Measurements from ENCODE around the gene CAMTA1. TPM values are rescaled to one million over a fixed set of nuclear protein-coding genes. Genes with fewer than 3 reads are reported as not detected.

Gene CAMTA1
- total RNA-seq, 1 experiment from 2014 or later = 69.5 TPM

GRCh38 chr1:7664893-7665250 is 879.6 kb downstream of the CAMTA1 start:
- Histone ChIP-seq H3K79me2 (ENCODE audit: insufficient read depth, low read length) (no peaks in the 10 kb centered on the region), H3K9me3 (ENCODE audit: control insufficient read depth in 1 of 2, insufficient read depth in 1 of 2, low read depth in 1 of 2, low read length in 2 of 2) (no peaks in the 10 kb centered on the region), H3K4me3 (replicated peaks in 1 of 2; ENCODE audit: low read depth in 1 of 2, low read length in 2 of 2) (no peak overlapping the region), H2AFZ (ENCODE audit: low read depth, low read length, poor library complexity, severe bottlenecking) (no peak overlapping the region), H3K27me3 (ENCODE audit: insufficient read depth, low read length) (no peaks in the 10 kb centered on the region), H4K20me1 (ENCODE audit: insufficient read depth) (no peaks in the 10 kb centered on the region), H3K4me2 (ENCODE audit: low read length) (no peak overlapping the region), H3K9ac (ENCODE audit: low read length) (no peak overlapping the region), H3K9me2 (ENCODE audit: insufficient read depth) (no peaks in the 10 kb centered on the region), H3K27ac (ENCODE audit: low read depth, low read length) (no peak overlapping the region), H3K4me1 (ENCODE audit: control insufficient read depth in 1 of 2, insufficient read depth in 2 of 2, low read length in 2 of 2) (peaks cover 0 to 8% of the 10 kb centered on the region in 2 experiments; a peak in 2 of 4 replicates), H3K36me3 (ENCODE audit: control insufficient read depth in 1 of 2, insufficient read depth in 2 of 2, low read length in 2 of 2) (no peaks in the 10 kb centered on the region)
- intact Hi-C loops (cut with micrococcal nuclease) = loop anchor here (5.0 to 10.0 kb wide), 3 partner anchors 280 to 682 kb away; partner anchors contain the start of genes PARK7 and TNFRSF9
- ChIA-PET CTCF (interaction anchor here (1.9 kb wide), 1 partner anchor 87 kb away, joined by 9 read pairs; no protein-coding TSS in a partner anchor), RAD21 (ENCODE audit: low non-redundant PET in 1 of 2, low total read pairs in 2 of 2, uncharacterized antibody in 2 of 2, unreplicated experiment in 2 of 2) (no interaction called here), POLR2A (no interaction called here)
- DNase-seq (ENCODE audit: low read depth, low spot score) (no peak), ATAC-seq (no peak)
- TF ChIP-seq CBX3 (IDR thresholded peaks at IDR 0.05; ENCODE audit: low read depth) (no peak), EZH2 (IDR thresholded peaks at IDR 0.05) (no peak), ZFX (IDR thresholded peaks at IDR 0.05) (no peak), POLR2A (IDR thresholded peaks at IDR 0.05; ENCODE audit: borderline replicate concordance, extremely low read depth, insufficient read depth, insufficient read length) (no peak), SRF (IDR thresholded peaks at IDR 0.05; ENCODE audit: low read depth) (no peak), REST (IDR thresholded peaks at IDR 0.05; ENCODE audit: low read depth) (no peak), CEBPB (IDR thresholded peaks at IDR 0.05; ENCODE audit: low read depth) (no peak)
- no TSS peak for BruUV-seq (replicated peaks)

GRCh38 chr1:7666249-7666648 is 881.0 kb downstream of the CAMTA1 start:
- CTCF ChIA-PET = interaction anchor here (0.7 to 3.3 kb wide), 4 partner anchors 86 to 238 kb away, joined by 3 to 13 read pairs (median 6); no protein-coding TSS in a partner anchor
- H3K79me2 ChIP-seq (ENCODE audit: insufficient read depth, low read length) = no peaks in the 10 kb centered on the region
- no peak for TF ChIP-seq RAD21 (IDR thresholded peaks at IDR 0.05; ENCODE audit: low read depth)
- TF ChIP-seq SIN3A (IDR thresholded peaks at IDR 0.05; ENCODE audit: low read depth) = no peak
- TF ChIP-seq CEBPB (IDR thresholded peaks at IDR 0.05; ENCODE audit: low read depth) = no peak
- no peak for TF ChIP-seq JUND (IDR thresholded peaks at IDR 0.05)
- no peak for TF ChIP-seq SP1 (IDR thresholded peaks at IDR 0.05; ENCODE audit: low read depth)
- no peaks in the 10 kb centered on the region for H3K27me3 ChIP-seq (ENCODE audit: insufficient read depth, low read length)
- H3K9me2 ChIP-seq (ENCODE audit: insufficient read depth) = no peaks in the 10 kb centered on the region
- H3K9me3 ChIP-seq (ENCODE audit: control insufficient read depth in 1 of 2, insufficient read depth in 1 of 2, low read depth in 1 of 2, low read length in 2 of 2) = no peaks in the 10 kb centered on the region
- POLR2A ChIA-PET = no interaction called here
- BruUV-seq (replicated peaks) = no TSS peak
- H2AFZ ChIP-seq (ENCODE audit: low read depth, low read length, poor library complexity, severe bottlenecking) = no peak overlapping the region
- H3K9ac ChIP-seq (ENCODE audit: low read length) = no peak overlapping the region
- no peaks in the 10 kb centered on the region for H4K20me1 ChIP-seq (ENCODE audit: insufficient read depth)
- RAD21 ChIA-PET (ENCODE audit: low non-redundant PET in 1 of 2, low total read pairs in 2 of 2, uncharacterized antibody in 2 of 2, unreplicated experiment in 2 of 2) = interaction anchor here in 1 of 2 experiments (2.4 kb wide), 1 partner anchor 87 kb away, joined by 10 read pairs; no protein-coding TSS in a partner anchor
- DNase-seq (ENCODE audit: low read depth, low spot score) (no peak), ATAC-seq (no peak)
- no peaks in the 10 kb centered on the region for H3K36me3 ChIP-seq (ENCODE audit: control insufficient read depth in 1 of 2, insufficient read depth in 2 of 2, low read length in 2 of 2)
- no peak overlapping the region for H3K4me3 ChIP-seq (replicated peaks in 1 of 2; ENCODE audit: low read depth in 1 of 2, low read length in 2 of 2)
- peaks cover 0 to 8% of the 10 kb centered on the region in 2 experiments; a peak in 2 of 4 replicates for H3K4me1 ChIP-seq (ENCODE audit: control insufficient read depth in 1 of 2, insufficient read depth in 2 of 2, low read length in 2 of 2)
- no peak overlapping the region for H3K27ac ChIP-seq (ENCODE audit: low read depth, low read length)
- intact Hi-C loops (cut with micrococcal nuclease) = loop anchor here (5.0 to 10.0 kb wide), 3 partner anchors 279 to 681 kb away; partner anchors contain the start of genes PARK7 and TNFRSF9
- no peak overlapping the region for H3K4me2 ChIP-seq (ENCODE audit: low read length)

Measured in HCT116 (cell line).